ENCODE data around the gene NFE2L3.
"Not testable (repeated sequence)": the region's sequence is repeated elsewhere in the genome, so short reads cannot be mapped to it uniquely, and the experiment has no call there.

DNA sequence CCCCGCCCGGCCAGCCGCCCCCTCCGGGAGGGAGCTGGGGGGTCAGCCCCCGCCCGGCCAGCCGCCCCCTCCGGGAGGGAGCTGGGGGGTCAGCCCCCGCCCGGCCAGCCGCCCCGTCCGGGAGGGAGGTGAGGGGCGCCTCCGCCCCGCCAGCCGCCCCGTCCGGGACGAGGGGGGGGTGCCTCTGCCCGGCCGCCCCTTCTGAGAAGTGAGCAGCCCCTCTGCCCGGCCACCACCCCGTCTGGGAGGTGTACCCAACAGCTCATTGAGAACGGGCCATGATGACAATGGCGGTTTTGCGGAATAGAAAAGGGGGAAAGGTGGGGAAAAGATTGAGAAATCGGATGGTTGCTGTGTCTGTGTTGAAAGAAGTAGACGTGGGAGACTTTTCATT is 3.7 kb upstream of the NFE2L3 start:
- TF ChIP-seq FOXP2 (optimal IDR thresholded peaks at IDR 0.05; ENCODE audit: control extremely low read depth, extremely low read length, insufficient read depth); POLR2AphosphoS5 (IDR thresholded peaks at IDR 0.05; ENCODE audit: borderline replicate concordance, low read depth, low read length): not testable (repeated sequence)
